Amniotic stem cell (primary cell): Measurements from ENCODE around the gene ZNF385A.

Experiments used
- DNase-seq: peaks from one replicate; lab custom pipeline; 2025; lab: John Stamatoyannopoulos, UW

The ZNF385A gene, protein sequence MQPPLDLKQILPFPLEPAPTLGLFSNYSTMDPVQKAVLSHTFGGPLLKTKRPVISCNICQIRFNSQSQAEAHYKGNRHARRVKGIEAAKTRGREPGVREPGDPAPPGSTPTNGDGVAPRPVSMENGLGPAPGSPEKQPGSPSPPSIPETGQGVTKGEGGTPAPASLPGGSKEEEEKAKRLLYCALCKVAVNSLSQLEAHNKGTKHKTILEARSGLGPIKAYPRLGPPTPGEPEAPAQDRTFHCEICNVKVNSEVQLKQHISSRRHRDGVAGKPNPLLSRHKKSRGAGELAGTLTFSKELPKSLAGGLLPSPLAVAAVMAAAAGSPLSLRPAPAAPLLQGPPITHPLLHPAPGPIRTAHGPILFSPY

DNA sequence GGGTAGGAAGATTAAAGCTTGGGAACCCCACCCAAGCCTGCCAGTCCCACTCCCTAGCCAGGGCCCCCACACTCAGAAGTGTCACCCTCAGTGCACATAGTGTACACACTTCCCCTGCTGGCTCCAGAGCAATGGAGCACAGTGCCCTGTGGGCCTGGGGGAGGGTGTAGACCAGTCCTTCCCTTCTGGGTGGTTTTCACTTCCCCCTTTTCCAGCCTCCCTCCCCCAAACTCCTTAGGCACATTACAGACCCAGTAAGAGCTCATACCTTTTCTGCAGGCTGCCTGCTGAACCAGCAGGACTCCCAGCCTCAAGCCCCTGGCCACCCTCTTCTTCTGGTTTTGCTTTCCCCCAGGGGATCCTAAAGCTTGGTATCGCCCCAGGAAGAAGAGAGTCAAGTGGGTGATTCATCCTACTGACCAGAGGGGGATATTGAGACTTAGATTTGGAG is at the start of gene ZNF385A:
TSS of gene ZNF385A (minus strand) at position 143 of the 451 bp plus-strand sequence. CDS start 219 bp downstream, outside the sequence.
- DNase-seq: no peak

DNA sequence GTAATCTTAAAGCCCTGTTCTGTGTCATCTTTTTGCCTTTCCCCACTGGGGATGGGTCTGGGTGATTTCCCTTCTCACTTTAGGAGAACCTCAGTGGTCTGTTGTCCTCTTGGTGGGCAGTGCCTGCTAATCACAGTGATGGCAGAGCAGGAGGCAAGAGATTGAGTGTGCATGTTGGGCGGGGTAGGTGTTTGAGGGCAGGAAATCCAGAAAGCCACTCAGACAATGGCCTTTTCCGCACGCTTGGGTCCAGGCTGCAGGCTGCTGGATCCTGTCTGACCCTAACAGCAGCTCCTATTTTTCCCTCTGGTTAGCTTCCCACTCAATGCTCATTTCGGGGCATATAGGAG is 48.3 kb upstream of the ZNF385A start:
- no peak for DNase-seq

DNA sequence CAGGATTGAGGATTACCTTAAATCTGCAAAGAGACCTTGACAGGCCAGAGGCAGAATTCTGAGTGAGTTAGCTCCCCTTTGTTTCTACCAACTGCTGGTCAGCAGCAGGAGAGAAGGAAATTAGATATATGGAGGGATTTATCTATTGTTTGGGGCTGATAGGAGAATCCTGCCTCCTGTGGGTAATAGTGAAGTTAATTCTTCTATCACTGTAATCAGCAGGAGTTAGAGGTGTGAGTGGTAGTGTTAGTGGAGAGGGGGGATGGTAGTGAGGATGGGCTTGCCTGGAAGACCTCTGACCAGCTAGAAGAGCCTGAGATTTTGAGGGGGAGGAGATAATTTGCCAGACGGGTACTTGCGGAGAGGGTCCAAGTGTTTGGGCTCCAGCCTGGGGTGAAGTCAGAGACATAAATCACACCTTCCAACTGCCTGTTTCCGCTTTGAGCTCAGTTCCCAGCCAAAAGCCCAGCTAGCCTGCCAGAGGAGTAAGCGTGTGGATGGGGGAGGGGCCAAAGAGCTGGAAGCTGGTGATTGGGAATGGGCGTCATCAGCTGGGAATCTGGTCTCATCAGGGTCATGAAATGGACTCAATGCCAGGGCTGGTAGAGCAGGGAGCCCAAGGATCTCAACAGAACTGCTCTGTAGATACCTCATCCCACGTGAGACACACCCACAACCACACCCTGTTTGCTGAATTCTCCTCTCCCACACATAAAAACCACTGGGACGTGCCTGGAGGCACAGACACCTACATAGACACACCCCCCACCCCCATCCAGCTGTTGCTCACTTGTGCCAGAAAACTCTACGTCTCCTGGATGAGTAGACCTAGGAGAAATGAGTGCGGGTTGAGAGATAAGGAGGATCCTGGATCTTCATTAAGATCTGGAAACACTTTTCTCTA is 47.6 kb upstream of the ZNF385A start:
- no peak for DNase-seq

DNA sequence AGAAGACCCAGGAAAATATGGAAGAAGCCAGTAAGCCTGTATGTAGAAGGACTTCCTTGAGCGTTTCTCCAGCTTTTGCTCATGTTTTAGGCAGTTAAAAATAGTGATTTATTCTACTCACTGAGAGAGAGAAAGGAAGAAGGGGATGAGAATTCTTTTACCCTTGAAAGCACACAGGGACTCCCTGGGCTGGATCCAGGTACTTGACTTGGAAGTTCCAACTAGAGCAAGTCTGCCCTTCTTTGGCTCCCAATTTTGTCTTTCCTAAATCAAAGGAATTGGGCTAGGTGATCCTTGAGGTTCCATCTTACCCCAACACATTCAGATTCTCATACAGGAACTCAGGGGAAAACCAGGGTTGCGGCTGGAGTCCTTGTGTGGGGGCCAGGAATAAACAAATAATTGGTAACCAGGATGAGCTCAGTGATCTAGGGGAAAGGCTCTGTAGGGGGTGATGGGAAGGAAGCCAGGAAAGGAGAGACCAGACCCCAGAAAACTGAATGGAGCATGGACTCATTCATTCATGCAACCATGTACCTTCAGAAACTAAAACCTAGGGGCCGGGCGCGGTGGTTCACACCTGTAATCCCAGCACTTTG is 46.0 kb upstream of the ZNF385A start:
- DNase-seq: no peak

DNA sequence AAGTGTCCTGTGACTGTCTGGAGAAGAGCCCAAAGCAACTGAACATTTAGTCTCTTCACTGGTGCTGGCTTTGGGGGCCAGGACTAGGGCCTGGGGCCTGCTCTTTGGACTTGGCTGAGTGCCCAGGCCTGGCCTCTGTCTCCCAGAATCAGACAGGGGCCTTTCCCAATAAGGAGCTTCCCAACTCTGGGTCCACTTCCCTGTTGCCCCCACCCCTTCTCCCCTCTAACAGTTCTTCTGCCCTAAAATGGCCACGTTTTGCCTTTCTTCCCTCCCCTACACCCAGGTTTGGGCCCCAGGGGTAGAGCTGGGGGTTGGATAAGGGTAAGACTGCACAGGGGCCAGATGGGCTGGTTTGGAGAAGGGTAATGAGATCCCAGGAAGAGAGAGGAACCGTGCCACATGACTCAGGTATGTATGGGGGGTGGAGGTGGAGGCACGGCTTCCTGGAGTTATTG is 44.5 kb upstream of the ZNF385A start:
- DNase-seq: no peak

DNA sequence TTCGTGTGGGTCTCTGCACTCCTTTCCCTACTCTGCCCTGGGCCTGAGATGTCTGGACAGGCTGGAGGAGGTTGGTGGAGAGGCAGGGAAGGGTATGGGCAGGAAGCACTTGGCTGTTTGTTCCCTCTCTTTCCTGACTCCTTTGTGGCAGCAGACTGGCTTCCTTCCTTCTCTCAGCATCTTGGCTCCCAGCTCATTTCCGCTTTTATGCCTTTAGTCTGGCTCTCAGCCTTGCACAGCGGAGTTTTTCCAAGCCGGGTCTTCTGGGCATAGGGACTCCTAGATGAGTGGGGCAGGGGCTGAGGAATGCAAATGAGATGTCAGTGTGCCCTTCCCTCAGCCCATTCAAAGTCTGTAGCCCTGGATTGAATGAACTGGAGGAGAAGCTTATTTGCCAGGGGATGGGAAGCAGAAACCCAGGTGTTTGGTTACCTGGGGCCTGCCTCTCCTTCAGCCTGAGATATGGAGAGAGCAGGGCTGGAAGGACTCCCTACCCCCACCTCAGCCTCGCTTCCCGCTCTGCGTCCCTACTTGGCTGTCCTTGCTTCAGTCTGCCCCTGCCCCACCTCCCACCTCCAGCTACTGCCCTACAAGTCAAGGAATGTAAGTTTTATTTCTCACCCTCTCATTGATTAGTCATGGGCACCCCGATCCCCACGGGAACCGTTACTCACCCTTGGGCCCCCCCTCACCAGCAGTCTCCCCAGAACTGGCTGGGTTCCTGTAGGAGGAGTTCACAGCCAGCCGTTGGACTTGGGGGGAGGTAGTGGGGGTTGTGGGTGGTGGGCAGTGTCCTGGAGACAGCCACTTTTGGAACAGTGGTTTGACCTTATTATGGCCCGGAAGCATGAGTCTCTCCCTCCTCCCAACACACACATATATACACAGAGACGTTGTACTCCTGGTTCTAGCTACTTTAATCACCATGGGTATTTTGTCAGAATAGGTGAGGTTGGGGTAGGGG is 43.8 kb upstream of the ZNF385A start:
- DNase-seq: no peak

DNA sequence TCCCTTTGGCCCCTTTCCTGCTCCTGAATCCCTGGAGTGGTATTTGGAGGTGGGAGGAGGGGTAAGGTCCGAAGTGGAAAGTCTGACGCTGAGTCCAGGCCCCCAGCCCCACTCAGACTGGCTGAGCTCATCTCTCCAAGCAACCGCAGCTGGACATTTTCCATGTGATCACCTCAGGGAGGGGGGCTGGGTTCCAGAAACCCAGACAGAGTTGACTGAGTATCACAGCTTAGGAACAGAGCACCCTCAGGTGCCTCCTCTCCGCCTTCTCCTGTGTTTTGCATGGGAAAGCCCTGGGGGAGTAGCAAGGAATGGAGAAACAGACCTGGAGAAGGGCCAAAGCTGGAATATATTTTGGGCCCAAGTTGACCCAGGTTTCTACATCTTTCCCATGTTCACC is 42.6 kb upstream of the ZNF385A start:
- no peak for DNase-seq

DNA sequence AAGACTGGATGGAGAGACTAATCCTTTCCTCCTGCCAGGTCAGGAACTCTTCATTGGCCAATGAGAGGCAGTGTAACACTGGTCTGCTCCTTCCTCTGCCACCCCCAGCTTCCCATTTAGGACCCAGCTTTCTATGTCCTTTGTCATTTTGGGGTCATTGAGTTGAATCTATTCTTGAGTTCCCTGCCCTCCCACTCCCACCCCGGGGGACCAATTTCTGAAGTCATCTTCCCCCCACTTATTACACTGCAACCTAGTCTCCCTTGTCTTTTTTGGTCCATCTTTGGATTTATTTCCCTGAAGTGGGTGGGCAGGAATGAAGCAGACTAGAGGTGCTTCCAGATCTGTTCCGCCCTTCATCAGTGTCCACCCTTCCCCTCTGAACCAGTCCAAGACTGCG is 42.2 kb upstream of the ZNF385A start:
- DNase-seq: no peak

DNA sequence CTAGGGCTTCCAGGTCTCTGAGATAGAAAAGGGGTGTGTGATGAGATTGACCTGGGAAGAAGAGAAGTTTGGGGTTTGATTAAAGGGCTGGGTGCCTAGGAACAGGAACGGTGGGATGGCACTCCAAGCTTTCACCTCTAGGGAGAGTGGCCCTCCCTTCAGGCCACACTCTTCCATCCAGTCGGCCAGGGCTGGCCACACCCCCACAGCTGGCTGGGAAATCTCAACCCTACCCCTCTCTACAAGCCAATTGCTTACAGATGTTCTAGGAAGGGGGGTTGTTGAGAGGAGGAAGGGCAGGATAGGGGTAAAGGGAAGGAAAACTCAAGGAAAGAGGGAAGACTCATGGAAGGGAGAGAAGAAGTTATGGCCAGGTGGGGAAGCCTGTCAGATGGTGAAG is 41.2 kb upstream of the ZNF385A start:
- DNase-seq: no peak

DNA sequence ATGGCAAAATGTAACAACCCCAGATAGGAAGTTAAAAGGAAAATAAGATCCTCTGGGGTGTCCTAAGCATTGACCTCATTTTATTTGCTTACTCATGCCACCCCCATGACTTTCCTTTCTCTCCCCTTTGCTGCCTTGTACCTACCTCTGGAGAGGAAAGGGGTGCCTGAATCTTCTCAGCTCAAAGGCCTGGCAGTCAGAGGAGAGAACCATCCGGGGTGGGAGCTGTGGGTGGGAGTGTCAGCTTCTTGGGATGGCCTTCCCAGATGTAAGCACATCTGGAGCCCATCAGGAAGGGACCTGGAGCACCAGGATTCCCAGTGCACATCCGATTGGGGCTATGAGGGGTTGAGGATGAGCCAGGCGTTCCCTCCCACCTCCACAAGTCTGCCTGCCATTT is 39.7 kb upstream of the ZNF385A start:
- DNase-seq: no peak

DNA sequence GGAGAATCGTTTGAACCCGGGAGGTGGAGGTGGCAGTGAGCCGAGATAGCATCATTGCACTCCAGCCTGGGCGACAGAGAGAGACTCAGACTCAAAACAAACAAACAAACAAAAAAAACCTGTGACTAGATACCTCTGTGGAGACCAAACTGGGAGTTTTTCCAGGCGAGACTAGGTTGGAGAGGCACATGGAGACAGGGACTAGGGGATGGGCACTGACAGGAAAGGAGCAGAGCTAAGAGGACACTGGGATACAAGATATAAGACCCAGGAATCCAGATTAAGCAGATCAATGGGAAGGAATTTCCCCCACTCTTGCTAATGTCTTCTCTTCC is 39.2 kb upstream of the ZNF385A start:
- no peak for DNase-seq

DNA sequence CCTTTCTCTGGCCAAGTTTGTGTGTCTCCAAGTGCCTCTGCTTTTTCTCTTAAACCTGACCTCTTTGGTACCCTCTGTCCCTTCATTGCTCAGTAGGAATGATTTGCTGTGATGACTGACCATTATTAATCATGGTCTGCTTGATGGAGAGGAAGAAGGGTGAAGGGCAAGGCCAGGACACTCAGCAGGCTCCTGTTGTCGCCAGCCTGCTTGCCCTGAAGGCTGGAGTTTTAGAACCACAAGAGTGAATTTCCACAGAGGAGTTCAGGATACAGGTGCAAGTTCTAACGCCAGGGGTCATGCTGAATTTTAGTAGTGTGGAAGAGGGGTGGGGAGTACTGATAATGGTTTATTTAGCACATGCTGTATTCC is 37.3 kb upstream of the ZNF385A start:
- DNase-seq: no peak

DNA sequence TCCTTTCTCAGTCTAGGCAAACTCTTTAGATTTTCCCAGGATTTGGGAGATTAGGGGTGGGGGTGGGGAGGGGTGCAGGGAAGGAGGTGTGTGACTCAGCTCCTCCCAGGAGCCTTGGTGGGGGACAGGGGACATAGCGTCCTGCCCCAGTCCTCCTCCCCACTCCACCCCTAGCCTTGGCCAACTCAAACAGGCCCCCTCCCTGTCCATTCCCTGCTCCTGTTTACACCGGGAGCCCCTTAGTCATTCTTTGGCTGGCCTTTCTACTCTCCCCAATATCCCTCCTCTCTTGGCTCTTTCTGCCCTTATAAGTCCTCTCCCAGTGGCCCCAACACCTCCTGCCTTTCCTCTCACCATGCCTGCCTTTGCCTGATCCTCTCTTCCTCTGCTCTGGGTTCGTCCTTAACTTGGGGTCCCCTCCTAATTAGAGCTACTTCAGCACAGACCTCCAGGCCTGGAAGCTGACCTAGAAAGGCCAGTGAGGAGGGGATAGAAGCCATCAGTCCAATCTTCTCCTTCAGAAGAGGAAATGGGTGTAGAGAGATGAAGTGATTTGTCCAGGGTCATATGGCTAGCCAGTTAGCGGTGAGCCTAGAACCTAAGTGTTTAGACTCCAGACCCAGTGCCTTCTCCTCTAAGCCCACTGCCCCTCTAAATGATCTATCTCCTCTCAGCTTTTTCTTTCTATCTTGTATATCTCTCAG is 36.8 kb upstream of the ZNF385A start:
- DNase-seq: no peak

DNA sequence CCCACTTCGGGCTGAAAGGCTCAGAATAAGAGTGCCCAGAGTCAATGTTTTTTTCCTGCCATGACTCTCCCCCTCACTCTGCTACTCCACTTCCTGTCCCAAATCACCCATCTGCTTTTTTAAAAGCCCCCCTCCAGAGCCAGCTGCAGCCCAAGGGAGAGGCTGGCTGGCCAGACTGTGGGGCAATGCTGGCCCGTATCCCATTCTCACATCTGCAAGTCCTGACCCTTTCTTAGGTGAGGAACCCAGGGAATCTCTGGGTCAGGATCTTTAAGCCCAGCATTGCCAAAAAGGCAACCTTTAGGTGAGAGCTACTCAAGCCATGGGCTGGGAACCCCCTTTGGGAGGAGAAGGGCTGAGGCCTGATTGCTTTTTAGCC is 36.2 kb upstream of the ZNF385A start:
- DNase-seq: no peak

DNA sequence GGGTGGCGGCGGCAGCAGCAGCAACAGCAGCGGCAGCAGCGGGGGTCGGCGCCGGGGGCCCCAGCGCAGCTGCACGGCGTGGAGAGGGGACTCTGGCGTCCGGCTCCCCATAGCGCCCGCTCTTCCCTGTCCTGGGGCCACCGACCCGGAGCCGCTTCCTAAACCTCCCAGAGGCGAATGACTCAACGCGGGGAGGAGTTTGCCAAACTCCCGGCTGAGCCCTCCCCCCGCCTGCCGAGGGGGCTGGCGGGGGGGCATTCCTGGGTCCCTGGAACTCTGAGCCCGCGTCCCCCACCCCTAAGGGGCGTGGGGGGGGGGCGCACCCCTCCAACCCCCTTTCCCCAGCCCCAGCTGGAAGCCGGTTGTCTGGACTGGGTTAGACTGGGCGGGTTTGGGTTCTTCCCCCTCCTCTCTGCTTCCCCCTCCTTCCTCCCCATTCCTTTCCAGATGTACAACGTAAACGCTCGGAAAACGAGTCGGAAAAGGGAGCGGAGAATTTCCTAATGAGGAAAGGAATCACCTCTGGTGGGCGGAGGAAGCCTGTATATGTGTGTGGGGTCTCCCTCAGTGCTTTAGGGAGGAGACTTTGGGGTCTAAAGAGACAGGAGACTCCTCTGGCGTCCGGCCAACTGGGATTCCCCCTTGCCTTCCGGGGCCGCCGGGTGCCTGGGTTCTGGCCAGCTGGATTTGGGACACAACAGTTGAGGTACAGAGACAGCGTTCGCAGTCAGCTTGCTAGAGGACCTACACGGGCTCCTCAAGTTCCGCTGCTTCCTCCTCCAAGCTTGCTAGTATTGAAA is 34.8 kb upstream of the ZNF385A start, which contains the start of gene ITGA5:
TSS of gene ITGA5 (minus strand) at position 179 of the 800 bp plus-strand sequence. CDS start at position 111, 68 bp downstream.
- peak; percentile 64 for DNase-seq

DNA sequence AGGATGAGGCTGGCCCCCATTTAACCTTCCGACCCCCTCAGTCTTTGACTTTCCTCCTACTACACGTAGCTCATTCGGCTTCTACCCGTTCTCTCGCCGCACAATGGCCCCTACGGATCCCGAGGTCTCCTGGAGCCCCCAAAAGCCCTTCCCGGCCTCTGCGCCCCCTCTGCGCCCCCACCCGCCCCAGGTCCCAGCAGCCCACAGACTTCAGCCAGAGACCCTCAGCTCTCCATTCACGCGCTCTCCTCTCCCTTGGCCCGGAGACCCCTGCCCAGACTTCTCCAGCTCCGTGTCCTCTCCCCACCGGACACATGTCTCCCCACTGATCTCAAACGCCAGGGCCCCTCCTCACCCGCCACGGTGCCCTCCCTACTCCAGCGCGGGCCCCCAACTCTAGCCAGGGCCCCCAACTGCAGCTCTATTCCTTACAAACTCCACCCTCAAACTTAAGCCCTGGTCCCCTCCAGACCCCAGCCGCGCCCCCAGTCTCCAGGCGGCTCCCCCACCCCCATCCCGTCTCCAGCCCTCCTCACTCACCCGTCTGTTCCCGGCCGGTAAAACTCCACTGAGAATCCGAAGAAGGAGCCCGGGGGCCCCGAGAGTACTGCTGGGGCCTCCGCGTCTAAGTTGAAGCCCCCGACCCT is 34.0 kb upstream of the ZNF385A start:
- DNase-seq: no peak

DNA sequence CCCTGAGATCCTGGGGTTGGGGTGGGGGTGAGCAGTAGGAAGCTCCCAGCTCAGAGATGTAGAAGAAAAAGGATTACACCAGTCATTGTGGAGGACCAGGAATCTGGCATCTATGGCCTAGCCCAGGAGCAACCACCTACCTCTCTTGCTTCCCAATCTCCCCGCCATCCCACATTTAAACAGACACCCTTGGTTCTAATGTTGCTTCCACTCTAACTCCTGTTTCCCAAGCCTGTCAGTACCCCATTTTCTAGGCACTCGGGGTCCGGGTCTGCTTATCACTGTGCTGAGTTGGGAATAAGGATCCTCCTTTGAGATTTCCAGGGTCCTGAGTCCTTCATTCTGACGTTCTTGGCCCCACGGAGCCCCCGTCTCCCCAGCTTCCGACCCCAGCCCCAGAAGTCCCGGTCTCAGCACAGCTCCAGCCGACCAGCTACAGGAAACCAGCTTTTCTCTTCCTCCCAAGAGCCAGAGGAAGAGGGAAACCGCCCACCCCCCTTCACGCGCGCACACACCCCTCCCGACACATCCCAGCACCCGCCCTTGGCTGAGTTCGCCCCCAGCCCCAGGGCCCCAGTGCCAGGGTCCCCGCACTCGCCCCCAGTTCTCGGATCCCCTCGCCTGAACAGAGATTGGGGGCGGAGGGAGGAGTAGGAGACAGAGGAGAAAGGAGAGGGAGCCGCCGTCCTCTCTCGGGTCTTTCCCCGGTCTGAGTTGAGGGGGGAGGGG is 33.3 kb upstream of the ZNF385A start:
- DNase-seq: no peak

DNA sequence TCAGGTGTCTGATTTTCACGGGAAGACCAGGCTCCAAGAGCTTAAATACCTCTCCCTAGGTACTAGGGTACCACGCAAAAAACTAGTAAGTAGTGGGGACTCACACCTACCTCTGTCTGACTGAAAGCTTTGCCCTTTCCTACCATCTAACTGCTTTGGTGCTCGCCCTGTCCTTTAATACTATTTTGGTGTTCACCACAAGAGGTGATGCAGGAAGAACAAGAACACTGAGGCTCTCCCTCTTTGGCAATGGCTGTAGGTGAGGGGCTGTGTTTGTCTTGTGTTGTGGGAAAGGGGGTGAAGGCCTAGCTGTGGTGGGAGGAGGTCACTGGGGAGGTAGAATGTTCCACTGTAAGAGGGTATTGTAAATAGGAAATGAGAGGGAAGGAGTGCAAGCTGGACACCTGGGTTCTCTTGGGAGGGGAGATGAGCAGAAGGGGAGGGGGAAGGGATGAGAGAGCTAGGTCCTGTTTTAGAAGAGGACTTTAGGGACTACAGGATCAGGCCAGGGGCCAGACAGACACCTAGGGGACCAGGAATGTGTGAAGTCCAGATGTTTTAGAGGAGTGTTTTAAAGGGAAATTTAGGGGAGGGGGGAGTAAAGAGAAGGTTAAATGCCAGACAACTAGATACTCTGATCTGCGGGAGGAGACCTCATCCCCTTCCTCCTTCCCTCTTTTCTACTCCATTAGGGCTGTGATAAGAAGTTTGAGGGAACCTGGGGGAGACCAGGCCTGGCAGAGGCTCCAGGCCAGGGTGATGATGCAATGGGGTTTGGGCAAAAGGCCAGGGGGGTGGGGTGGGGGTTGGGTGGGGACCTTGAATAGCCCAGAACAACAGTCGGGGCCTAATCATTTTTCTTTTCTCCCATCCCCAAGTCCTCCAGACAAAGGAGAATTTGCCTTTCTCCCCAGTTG is 32.4 kb upstream of the ZNF385A start:
- DNase-seq: no peak
